ENCODE results near the gene PXK. TPM values are rescaled to one million over a fixed set of nuclear protein-coding genes. Genes with fewer than 3 reads are reported as not detected.

PXK gene
- total RNA-seq, 2 donors from 2014 or later: 19.6 to 21.8 TPM

DNA sequence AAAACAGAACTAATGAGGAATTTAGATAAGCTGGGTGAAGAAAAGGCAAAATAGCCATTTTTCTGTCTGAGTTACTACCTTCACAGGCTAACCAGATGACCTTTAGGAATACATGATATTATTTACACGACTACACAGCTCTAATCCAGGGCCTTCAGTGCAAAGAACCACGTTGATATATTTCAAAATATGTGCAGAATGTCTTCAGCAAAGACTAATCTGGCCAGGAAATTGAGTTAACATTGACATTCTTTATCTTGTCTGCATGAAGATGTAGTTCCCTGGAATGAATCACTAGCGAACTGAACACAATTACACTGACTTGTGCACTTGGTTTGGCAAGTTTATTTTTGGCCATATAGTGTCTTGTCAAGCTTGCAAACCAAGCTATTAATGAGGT is 59.5 kb downstream of the PXK start:
- Histone ChIP-seq H3K27ac (no peak overlapping the region), H3K36me3 (peaks cover 0 to 6% of the 10 kb centered on the region in 2 donors), H3K4me1 (replicated peaks) (peaks cover 5% of the 10 kb centered on the region), H3K27me3 (replicated peaks; ENCODE audit: insufficient read depth) (no peaks in the 10 kb centered on the region), H3K4me3 (no peak overlapping the region), H3K9me3 (no peaks in the 10 kb centered on the region)
- DNase-seq (ENCODE audit: low spot score): no peak
- intact Hi-C loops (cut with DNase I): no loop called here
- WGBS: 39% methylated on average over 3 of the region's 3 CpGs
- TF ChIP-seq, protein P1, sequence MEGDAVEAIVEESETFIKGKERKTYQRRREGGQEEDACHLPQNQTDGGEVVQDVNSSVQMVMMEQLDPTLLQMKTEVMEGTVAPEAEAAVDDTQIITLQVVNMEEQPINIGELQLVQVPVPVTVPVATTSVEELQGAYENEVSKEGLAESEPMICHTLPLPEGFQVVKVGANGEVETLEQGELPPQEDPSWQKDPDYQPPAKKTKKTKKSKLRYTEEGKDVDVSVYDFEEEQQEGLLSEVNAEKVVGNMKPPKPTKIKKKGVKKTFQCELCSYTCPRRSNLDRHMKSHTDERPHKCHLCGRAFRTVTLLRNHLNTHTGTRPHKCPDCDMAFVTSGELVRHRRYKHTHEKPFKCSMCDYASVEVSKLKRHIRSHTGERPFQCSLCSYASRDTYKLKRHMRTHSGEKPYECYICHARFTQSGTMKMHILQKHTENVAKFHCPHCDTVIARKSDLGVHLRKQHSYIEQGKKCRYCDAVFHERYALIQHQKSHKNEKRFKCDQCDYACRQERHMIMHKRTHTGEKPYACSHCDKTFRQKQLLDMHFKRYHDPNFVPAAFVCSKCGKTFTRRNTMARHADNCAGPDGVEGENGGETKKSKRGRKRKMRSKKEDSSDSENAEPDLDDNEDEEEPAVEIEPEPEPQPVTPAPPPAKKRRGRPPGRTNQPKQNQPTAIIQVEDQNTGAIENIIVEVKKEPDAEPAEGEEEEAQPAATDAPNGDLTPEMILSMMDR (IDR thresholded peaks at IDR 0.05): no peak
- TF ChIP-seq POLR2A (IDR thresholded peaks at IDR 0.05) (no peak), POLR2AphosphoS5 (IDR thresholded peaks at IDR 0.05) (no peak)

DNA sequence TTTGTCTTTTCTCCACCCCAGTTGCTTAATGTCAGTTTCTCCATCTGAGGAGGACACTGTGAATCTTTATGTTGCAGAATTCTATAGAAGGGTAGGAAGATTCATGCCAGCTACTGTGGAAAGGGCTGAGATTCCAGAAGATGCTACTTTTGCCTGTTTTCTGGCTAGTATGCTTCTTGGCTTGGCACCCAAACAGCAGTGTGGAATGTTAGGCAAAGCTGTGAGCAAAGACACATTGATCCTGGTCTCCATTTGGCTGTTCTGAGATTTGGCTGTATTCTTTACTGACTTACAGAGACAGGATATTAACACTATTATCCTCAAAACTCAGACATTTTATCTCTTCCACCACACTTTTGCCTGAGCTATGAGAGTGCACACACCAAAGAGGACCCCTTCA is 61.6 kb downstream of the PXK start:
- H3K4me3 ChIP-seq: no peak overlapping the region
- intact Hi-C loops (cut with DNase I): no loop called here
- no peak overlapping the region for H3K27ac ChIP-seq
- TF ChIP-seq POLR2AphosphoS5 (IDR thresholded peaks at IDR 0.05) (no peak), POLR2A (IDR thresholded peaks at IDR 0.05) (no peak)
- TF ChIP-seq, protein P1 (IDR thresholded peaks at IDR 0.05): no peak
- no peaks in the 10 kb centered on the region for H3K9me3 ChIP-seq
- peaks cover 0 to 13% of the 10 kb centered on the region in 2 donors for H3K36me3 ChIP-seq
- H3K27me3 ChIP-seq (replicated peaks; ENCODE audit: insufficient read depth): no peaks in the 10 kb centered on the region
- no peaks in the 10 kb centered on the region for H3K4me1 ChIP-seq (replicated peaks)
- DNase-seq (ENCODE audit: low spot score): no peak

DNA sequence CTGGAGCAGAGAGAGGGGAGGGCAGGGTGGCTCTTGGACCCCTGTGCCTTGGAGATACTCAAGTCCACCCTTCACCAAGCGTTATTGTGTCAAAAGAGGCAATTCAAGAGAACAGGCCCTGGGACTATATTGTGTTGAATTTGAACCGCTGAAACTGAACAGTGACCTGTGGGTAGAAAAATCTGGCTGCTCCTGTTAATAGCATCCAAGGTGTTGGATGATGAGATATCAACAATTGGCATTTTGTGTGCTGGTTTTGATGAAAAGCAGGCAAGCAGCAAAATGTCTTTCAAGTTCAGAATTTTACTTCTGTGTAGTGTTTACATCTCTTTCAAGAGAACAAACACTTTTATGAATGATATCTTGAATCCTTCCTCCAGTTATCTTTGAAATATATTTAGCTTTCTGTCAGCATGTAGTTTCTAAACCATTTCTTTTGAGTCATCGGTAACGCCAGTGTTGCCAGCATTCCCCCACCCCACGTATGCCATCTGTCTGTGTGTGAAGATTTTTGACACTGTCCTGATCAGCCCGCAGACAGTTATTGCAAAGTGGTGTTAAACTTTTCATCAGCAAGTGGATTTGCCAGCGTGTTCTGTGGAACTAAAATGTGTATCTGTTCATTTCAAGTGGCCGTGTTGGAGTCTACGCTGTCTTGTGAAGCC is 66.1 kb downstream of the PXK start:
- no peak overlapping the region for H3K27ac ChIP-seq
- TF ChIP-seq, protein P1 (IDR thresholded peaks at IDR 0.05): no peak
- TF ChIP-seq POLR2AphosphoS5 (IDR thresholded peaks at IDR 0.05): no peak
- TF ChIP-seq POLR2A (IDR thresholded peaks at IDR 0.05): no peak
- WGBS: 81% methylated on average over 9 of the region's 9 CpGs
- intact Hi-C loops (cut with DNase I): no loop called here
- DNase-seq (ENCODE audit: low spot score): no peak
- peaks cover 0 to 13% of the 10 kb centered on the region in 2 donors for H3K36me3 ChIP-seq
- no peaks in the 10 kb centered on the region for H3K4me1 ChIP-seq (replicated peaks)
- no peaks in the 10 kb centered on the region for H3K9me3 ChIP-seq
- no peaks in the 10 kb centered on the region for H3K27me3 ChIP-seq (replicated peaks; ENCODE audit: insufficient read depth)
- no peak overlapping the region for H3K4me3 ChIP-seq

DNA sequence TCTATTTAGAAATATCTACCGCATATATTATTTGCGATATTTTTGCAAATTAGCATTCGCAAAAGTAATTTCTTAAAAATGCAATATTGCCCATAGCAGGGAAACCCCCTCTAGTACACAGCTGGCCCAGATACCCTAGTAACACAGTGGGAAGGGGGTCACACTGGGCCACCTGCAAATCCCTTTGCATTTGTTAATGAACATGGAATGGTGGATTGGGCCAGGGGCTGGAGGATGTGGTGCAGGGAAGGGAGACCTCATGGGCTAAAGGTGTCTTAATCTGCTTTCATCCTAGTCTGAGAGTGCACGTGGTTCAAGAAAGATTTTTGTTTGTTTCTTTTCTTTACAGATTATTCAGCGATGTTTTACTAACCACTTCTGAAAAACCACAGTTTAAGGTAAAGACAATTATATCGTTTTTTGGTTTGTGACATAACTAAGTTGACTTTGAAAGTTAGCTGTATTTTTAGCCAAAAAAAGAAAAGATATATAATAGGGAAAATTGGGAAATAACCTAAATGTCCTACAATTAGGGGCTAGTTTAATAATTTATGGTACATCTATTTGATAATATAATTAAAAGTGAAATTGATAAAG is 70.9 kb downstream of the PXK start:
- H3K36me3 ChIP-seq: no peaks in the 10 kb centered on the region
- WGBS: 87% methylated on average over 6 of the region's 6 CpGs
- DNase-seq (ENCODE audit: low spot score): no peak
- H3K4me3 ChIP-seq: no peak overlapping the region
- H3K9me3 ChIP-seq: no peaks in the 10 kb centered on the region
- intact Hi-C loops (cut with DNase I): no loop called here
- H3K4me1 ChIP-seq (replicated peaks): no peaks in the 10 kb centered on the region
- no peaks in the 10 kb centered on the region for H3K27me3 ChIP-seq (replicated peaks; ENCODE audit: insufficient read depth)
- no peak overlapping the region for H3K27ac ChIP-seq
- TF ChIP-seq, protein P1 (IDR thresholded peaks at IDR 0.05): no peak
- TF ChIP-seq POLR2A (IDR thresholded peaks at IDR 0.05) (no peak), POLR2AphosphoS5 (IDR thresholded peaks at IDR 0.05) (no peak)

DNA sequence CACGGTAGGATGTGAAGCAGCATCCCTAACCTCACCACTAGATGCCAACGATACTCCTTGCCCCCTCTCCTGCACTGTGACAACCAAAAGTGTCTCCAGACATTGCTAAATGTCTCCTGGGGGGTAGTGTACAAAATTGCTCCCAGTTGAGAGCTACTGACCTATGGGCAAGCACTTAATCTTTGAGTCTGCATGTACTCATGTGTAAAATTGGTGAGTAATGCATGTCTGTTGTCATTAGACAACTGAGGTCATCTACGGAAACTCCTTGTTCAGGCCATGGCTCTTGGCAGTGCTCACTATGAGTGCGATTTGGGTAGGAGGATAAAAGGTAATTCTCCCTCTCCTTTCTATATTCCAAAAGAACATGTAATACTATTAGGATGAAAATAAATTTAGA is 71.7 kb downstream of the PXK start:
- Histone ChIP-seq H3K36me3 (no peaks in the 10 kb centered on the region), H3K9me3 (no peaks in the 10 kb centered on the region), H3K4me1 (replicated peaks) (no peaks in the 10 kb centered on the region), H3K27ac (no peak overlapping the region), H3K4me3 (no peak overlapping the region), H3K27me3 (replicated peaks; ENCODE audit: insufficient read depth) (no peaks in the 10 kb centered on the region)
- intact Hi-C loops (cut with DNase I): no loop called here
- no peak for TF ChIP-seq POLR2A (IDR thresholded peaks at IDR 0.05)
- no peak for TF ChIP-seq POLR2AphosphoS5 (IDR thresholded peaks at IDR 0.05)
- TF ChIP-seq, protein P1 (IDR thresholded peaks at IDR 0.05): no peak
- 71% methylated on average over 4 of the region's 4 CpGs for WGBS
- no peak for DNase-seq (ENCODE audit: low spot score)
